ENCODE results near the gene IKZF2. TPM values are rescaled to one million over a fixed set of nuclear protein-coding genes. Genes with fewer than 3 reads are reported as not detected.

IKZF2 gene
- total and polyA plus RNA-seq, 10 of the 15 experiments (the other 5 are each of a cell fraction or from before 2014, with no cell fraction given), result 15.2 to 266 (median 87.2) TPM

DNA sequence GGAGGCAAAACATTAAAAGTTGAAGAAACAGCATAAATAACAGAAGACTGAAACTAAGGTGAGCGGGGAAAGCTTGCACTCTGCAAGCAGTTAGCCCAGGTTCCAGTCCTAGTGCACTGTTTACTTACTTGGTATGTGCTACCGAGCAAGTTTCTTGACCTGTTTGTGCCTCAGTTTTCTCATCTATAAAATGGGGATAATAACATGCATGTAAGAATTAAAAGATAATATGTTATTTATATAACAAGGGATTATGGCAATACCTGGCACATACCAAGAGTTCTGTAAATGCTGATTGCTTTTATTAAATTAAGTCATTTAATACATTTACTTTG, 37.1 kb upstream of the IKZF2 start (continued):
- TF ChIP-seq, protein P1, sequence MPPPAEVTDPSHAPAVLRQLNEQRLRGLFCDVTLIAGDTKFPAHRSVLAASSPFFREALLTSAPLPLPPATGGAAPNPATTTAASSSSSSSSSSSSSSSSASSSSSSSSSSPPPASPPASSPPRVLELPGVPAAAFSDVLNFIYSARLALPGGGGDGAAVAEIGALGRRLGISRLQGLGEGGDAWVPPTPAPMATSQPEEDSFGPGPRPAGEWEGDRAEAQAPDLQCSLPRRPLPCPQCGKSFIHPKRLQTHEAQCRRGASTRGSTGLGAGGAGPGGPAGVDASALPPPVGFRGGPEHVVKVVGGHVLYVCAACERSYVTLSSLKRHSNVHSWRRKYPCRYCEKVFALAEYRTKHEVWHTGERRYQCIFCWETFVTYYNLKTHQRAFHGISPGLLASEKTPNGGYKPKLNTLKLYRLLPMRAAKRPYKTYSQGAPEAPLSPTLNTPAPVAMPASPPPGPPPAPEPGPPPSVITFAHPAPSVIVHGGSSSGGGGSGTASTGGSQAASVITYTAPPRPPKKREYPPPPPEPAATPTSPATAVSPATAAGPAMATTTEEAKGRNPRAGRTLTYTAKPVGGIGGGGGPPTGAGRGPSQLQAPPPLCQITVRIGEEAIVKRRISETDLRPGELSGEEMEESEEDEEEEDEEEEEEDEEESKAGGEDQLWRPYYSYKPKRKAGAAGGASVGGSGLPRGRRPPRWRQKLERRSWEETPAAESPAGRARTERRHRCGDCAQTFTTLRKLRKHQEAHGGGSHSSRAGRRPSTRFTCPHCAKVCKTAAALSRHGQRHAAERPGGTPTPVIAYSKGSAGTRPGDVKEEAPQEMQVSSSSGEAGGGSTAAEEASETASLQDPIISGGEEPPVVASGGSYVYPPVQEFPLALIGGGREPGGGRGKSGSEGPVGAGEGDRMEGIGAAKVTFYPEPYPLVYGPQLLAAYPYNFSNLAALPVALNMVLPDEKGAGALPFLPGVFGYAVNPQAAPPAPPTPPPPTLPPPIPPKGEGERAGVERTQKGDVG (CRISPR knock-in tag; IDR thresholded peaks at IDR 0.05), result no peak
- TF ChIP-seq RBBP5 (conservative IDR thresholded peaks at IDR 0.05), result no peak

DNA sequence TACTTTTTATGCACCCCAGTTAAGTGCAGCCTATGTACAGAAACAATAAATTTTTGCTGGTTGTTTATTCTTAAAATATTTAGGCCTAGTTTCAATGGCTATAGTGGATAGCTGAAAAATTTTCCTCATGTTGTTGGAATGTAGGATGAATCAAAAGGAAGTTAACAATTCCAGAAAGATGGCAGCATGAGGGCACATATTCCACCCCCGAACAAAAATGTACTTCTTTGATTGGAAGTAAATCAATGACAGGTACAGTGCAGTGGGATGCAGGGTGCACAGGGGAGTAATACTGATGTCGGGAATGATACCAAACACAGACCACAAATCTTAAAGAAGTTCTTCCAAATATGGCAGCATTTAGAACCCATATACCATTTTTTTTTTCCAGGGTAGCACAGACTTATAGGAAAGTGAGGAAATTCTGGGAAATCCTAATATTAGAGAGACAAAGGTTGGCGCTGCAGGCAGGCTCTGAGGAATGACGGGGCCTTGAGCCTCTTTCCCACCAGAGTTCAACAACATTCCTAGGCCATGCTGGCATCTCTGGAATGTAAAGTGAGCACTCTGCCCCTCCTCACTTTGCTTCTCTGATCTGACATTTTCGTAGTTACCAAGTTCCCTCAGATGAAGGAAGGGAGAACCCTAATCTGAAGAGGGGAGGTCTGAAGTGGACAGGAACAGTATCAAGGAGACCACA, 36.6 kb upstream of the IKZF2 start:
- Histone ChIP-seq H3K4me1 (ENCODE audit: control insufficient read depth, insufficient read depth, low read length) (peaks cover 13% of the 10 kb centered on the region), H3K36me3 (ENCODE audit: control insufficient read depth in 2 of 2, insufficient read depth in 2 of 2, low read length in 1 of 2) (no peaks in the 10 kb centered on the region), H3K27me3 (replicated peaks in 1 of 2; ENCODE audit: control insufficient read depth in 2 of 2, insufficient read depth in 2 of 2, low read length in 1 of 2) (no peaks in the 10 kb centered on the region), H3K4me3 (no peak overlapping the region), H3K79me2 (ENCODE audit: control insufficient read depth, insufficient read depth, low read length) (no peaks in the 10 kb centered on the region), H3K4me2 (ENCODE audit: control insufficient read depth, insufficient read depth) (no peak overlapping the region), H3K9me3 (replicated peaks; ENCODE audit: control insufficient read depth, insufficient read depth, low read length) (peaks cover 3% of the 10 kb centered on the region), H2AFZ (ENCODE audit: control insufficient read depth, low read depth, low read length) (no peak overlapping the region), H4K20me1 (ENCODE audit: control insufficient read depth, insufficient read depth) (no peaks in the 10 kb centered on the region), H3K9ac (ENCODE audit: control insufficient read depth, insufficient read depth, low read length) (no peak overlapping the region), H3K27ac (ENCODE audit: control insufficient read depth, insufficient read depth) (no peak overlapping the region)
- ChIA-PET RAD21 (ENCODE audit: unreplicated experiment) (interaction anchor here (0.8 to 1.2 kb wide), 3 partner anchors 16 to 24 kb away, joined by 3 to 4 read pairs (median 3); no protein-coding TSS in a partner anchor), POLR2A (interaction anchor here (0.8 to 2.8 kb wide), 4 partner anchors 14 to 39 kb away, joined by 3 to 14 read pairs (median 4); no protein-coding TSS in a partner anchor), SMC1A (ENCODE audit: uncharacterized antibody, unreplicated experiment) (interaction anchor here (1.2 to 3.9 kb wide), 6 partner anchors 16 to 39 kb away, joined by 3 to 29 read pairs (median 16); no protein-coding TSS in a partner anchor), CTCF (interaction anchor here (1.0 to 1.2 kb wide), 3 partner anchors 22 to 58 kb away, joined by 3 to 4 read pairs (median 3); no protein-coding TSS in a partner anchor)
- BruUV-seq (replicated peaks), result no TSS peak
- intact Hi-C loops (cut with micrococcal nuclease; ENCODE audit: unreplicated experiment), result loop anchor here (5.0 kb wide), 1 partner anchor 44 kb away; no protein-coding TSS in a partner anchor
- in situ Hi-C loops (cut with MboI), result no loop called here
- no peak for FAIRE-seq
- 95% methylated on average over 5 of the region's 5 CpGs for WGBS (ENCODE audit: insufficient coverage, insufficient replicate concordance, low lambda C conversion rate, missing lambda C conversion rate)
- no peak for ATAC-seq
- no peak for DNase-seq (ENCODE audit: low read depth, low spot score)
- TF ChIP-seq KAT2A (conservative IDR thresholded peaks at IDR 0.05; ENCODE audit: control insufficient read depth, low read depth, low read length) (no peak), POU2F2 (IDR thresholded peaks at IDR 0.05; ENCODE audit: borderline replicate concordance, low read depth, low read length) (no peak), RFX5 (IDR thresholded peaks at IDR 0.05; ENCODE audit: low read depth, low read length) (no peak), MTA3 (IDR thresholded peaks at IDR 0.05; ENCODE audit: borderline replicate concordance, low read length) (no peak), KLF5 (IDR thresholded peaks at IDR 0.05; ENCODE audit: partially characterized antibody) (no peak), TBL1XR1 (IDR thresholded peaks at IDR 0.05; ENCODE audit: low read depth, low read length) (no peak), POLR2A (IDR thresholded peaks at IDR 0.05; ENCODE audit: low read depth, low read length) (no peak), EP300 (IDR thresholded peaks at IDR 0.05; ENCODE audit: borderline replicate concordance in 1 of 2, control insufficient read depth in 1 of 2, low read depth in 2 of 2, low read length in 2 of 2) (no peak), BHLHE40 (IDR thresholded peaks at IDR 0.05; ENCODE audit: borderline replicate concordance in 1 of 2, low read depth in 2 of 2, low read length in 1 of 2) (no peak), ATF7 (IDR thresholded peaks at IDR 0.05; ENCODE audit: low read depth) (no peak), ZNF687 (IDR thresholded peaks at IDR 0.05) (no peak)

All from GM12878 (cell line).